Hair follicular keratinocyte (primary cell): ENCODE results near the gene SKI. TPM values are rescaled to one million over a fixed set of nuclear protein-coding genes. Genes with fewer than 3 reads are reported as not detected.

Experiments used
- total RNA-seq: library from RNA; depleted of rRNA; stranded (reverse); fragments of >200 nt; gene quantifications from 2 replicates; pipeline ENCODE4 v1.2.3, GENCODE V29; 2015

Gene SKI
- 16.0 and 17.0 TPM in 2 replicates for total RNA-seq

DNA sequence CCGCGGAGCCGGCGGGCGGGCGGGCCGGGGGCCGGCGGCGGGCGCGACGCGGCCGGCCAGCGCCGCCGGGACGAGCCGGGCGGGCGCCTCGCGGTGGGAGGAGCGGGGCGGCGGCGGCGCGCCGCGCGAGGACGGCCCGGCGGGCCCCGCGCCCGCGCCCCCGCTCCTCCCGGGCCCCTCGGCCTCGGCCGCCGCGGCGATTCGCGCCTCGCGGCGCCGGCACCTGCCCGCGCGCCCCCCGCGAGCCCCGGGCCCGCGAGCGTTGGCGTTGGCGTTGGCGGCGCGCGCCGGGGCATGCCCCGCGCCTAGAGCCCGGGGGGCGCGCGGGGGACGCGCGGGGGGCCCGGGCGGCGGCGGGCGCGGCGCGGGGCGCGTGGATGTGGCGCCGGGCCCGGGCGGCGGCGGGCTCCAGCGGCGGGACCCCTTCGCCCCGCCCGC lies at the start of gene SKI:
Gene SKI, plus strand, starts transcription at position 163 of the 438 bp plus-strand sequence. CDS start 448 bp downstream, outside the sequence.

DNA sequence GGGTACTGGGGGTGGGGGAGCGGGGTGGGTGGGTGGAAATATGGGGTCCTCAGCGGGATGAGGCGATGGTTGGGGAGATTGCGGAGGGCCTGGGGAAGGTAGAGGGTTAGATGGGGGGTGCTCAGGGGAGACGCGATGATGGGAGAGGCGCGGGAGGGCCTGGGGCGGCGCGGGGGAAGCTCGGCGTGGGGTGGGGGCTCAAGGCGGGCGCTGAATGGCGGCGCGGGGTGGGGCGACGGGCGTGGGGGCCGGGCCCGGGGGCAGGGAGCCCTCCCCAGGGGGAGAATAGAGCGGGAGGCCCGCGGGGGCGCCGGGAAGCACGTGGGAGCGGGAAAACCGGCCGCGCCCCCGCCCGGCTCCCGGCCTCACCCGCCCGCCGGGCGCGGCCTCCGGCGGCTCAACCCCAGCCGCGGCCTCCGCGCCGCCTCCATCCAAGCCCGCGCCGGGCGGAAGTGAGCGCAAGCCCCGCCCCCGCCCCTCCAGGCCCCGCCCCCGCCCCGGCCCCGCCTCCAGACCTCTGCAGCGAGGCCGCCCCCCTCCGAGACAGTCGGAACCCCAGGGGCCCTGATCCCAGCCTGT lies 33.7 kb upstream of the SKI start, which contains the start of gene FAAP20:
Gene FAAP20, minus strand, starts transcription at position 454 of the 579 bp plus-strand sequence. Its CDS starts 23 bp downstream, at position 431.

Other genes starting within 250 kb of the SKI start
- gene CFAP74, start 224.5 kb upstream of the SKI start, total RNA-seq: not detected in 2 replicates
- not detected in 2 replicates for gene GABRD, start 209.0 kb upstream of the SKI start, total RNA-seq
- gene PRKCZ, start 177.9 kb upstream of the SKI start, total RNA-seq: 29.0 and 43.6 TPM in 2 replicates
- 31.6 and 35.1 TPM in 2 replicates for gene FAAP20, start 33.5 kb upstream of the SKI start, total RNA-seq
- gene MORN1, start 163.2 kb downstream of the SKI start, total RNA-seq: 1.6 and 5.8 TPM in 2 replicates
- gene RER1, start 163.5 kb downstream of the SKI start, total RNA-seq: 94.2 and 123 TPM in 2 replicates
- 40.7 and 42.5 TPM in 2 replicates for gene PEX10, start 184.2 kb downstream of the SKI start, total RNA-seq
- gene PLCH2, start 248.0 kb downstream of the SKI start, total RNA-seq: 99.9 and 124 TPM in 2 replicates